Chondrocyte (in vitro differentiated cells): Measurements from ENCODE around the gene CHCHD3. TPM values are rescaled to one million over a fixed set of nuclear protein-coding genes. Genes with fewer than 3 reads are reported as not detected.

Source experiments
- DNase-seq: peaks from one replicate; pipeline ENCODE4 v3.0.0; 2021; ENCODE audit warnings: mixed read lengths, low spot score
- H3K27ac Mint-ChIP-seq: one replicate; pipeline ENCODE4 v1.8.0; 2021; ENCODE audit warnings: mild to moderate bottlenecking, moderate library complexity, mixed read lengths; ENCODE audit not compliant: unreplicated experiment
- H3K27me3 Mint-ChIP-seq: 2 replicates; pipeline ENCODE4 v1.8.0; 2021; ENCODE audit warnings: low read depth, mixed read lengths
- H3K36me3 Mint-ChIP-seq: 2 replicates; pipeline ENCODE4 v1.8.0; 2021; ENCODE audit warnings: low read depth, mixed read lengths
- H3K4me1 Mint-ChIP-seq: 2 replicates; pipeline ENCODE4 v1.8.0; 2021; ENCODE audit warnings: low read depth, mild to moderate bottlenecking, mixed read lengths
- H3K4me3 Mint-ChIP-seq: one replicate; pipeline ENCODE4 v1.8.0; 2021; ENCODE audit warnings: mild to moderate bottlenecking, moderate library complexity, mixed read lengths; ENCODE audit not compliant: unreplicated experiment
- H3K9me3 Mint-ChIP-seq: 2 replicates; pipeline ENCODE4 v1.8.0; 2021; ENCODE audit warnings: low read depth, mixed read lengths
- total RNA-seq: library from RNA; stranded (reverse); gene quantifications from 3 replicates; pipeline ENCODE4 v1.2.1, GENCODE V29; 2021
- TF ChIP-seq, protein P1 (sequence below): fragments of 200-600 bp; sonication (generic); IDR thresholded peaks from 2 replicates; pipeline ENCODE4 v1.5.0; 2021; ENCODE audit warnings: antibody characterized with exemption, mild to moderate bottlenecking, moderate library complexity

CHCHD3 gene
- total RNA-seq, 1 donor from 2014 or later = 42.6 TPM

DNA sequence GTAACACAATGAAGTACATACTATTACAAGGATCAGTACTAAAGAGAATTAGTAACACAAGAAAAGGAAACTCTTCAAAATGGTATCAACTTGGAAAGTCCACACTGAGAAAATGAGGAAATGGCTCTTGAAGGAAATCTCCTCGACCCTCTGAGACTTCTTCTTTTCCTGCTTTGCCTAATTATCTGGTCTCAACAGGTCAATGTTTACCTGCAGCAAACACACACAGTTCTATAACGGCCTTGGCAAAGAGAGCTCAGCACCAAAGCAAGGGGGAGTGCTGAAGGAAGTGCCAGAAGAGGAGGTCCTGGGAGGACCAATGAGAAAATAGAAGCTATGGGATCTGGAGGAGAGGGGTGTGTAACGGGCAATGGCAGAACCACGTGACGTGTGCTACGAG is 21.9 kb downstream of the CHCHD3 start:
- Mint-ChIP-seq H3K27me3 (no peaks in the 10 kb centered on the region), H3K27ac (no peak overlapping the region), H3K4me3 (no peak overlapping the region), H3K36me3 (no peaks in the 10 kb centered on the region), H3K4me1 (peaks cover 14% of the 10 kb centered on the region), H3K9me3 (no peaks in the 10 kb centered on the region)
- TF ChIP-seq, protein P1, sequence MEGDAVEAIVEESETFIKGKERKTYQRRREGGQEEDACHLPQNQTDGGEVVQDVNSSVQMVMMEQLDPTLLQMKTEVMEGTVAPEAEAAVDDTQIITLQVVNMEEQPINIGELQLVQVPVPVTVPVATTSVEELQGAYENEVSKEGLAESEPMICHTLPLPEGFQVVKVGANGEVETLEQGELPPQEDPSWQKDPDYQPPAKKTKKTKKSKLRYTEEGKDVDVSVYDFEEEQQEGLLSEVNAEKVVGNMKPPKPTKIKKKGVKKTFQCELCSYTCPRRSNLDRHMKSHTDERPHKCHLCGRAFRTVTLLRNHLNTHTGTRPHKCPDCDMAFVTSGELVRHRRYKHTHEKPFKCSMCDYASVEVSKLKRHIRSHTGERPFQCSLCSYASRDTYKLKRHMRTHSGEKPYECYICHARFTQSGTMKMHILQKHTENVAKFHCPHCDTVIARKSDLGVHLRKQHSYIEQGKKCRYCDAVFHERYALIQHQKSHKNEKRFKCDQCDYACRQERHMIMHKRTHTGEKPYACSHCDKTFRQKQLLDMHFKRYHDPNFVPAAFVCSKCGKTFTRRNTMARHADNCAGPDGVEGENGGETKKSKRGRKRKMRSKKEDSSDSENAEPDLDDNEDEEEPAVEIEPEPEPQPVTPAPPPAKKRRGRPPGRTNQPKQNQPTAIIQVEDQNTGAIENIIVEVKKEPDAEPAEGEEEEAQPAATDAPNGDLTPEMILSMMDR = no peak
- DNase-seq = no peak

DNA sequence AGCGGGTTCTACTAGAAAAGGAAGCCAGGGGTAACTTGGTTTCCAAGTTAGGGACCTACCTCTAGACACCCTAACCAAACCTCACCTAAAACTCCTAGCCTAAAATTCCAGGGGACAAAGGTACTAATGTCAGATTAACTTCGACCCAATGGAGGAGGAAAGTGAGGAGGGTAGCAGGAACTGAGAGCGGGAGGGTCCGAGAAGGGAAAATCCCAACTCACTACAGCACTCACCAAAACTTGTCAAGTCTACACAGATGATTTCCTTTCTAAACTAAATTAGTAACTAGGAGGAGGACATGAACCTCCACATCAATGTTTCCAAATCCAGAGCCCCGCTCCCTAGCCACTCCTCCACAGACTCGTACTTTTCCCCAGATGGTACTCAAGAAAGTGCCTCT is 22.6 kb downstream of the CHCHD3 start:
- H3K36me3 Mint-ChIP-seq = no peaks in the 10 kb centered on the region
- no peaks in the 10 kb centered on the region for H3K9me3 Mint-ChIP-seq
- peaks cover 7% of the 10 kb centered on the region for H3K4me1 Mint-ChIP-seq
- no peak overlapping the region for H3K4me3 Mint-ChIP-seq
- DNase-seq = no peak
- TF ChIP-seq, protein P1 = no peak
- H3K27ac Mint-ChIP-seq = no peak overlapping the region
- H3K27me3 Mint-ChIP-seq = no peaks in the 10 kb centered on the region

DNA sequence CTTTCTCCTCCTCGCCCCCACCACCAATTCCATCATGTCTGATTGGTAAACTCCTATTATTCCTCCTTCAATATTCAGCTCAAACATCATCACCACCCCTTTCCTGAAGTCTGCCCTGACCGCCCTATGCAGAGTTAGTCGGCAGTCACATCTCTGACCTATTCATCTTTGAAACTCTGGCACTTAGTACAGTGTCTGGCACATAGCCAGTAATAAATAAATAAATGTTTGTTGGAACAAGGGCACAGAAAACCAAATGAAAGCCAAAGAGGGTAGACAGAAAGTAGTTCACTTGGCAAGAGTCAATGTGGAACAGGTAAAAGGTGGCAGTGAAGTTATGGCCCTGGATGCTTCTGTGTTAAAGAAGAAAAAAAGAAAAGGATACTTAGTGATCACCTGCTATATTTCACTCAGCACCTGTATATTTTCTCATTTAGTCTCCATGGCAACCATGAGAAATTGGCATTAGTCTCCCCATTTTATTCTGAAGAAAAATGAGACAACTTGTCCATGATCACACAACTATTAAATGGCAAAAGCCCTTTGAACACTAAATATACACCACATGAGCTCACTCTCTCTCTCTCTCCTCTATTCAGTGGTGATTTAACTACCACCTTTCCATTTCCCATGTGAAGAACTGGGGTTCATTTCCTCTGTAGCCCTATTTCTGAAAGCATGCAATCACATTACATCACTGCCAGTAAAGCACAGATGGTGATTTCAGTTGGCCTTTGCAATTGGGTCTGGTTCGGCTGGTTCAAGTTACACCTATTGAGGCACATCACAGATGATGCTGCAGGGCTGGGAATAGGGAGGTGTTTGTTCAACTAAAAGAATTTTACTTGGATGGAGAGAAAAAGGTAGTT is 25.3 kb downstream of the CHCHD3 start:
- TF ChIP-seq, protein P1 = no peak
- Mint-ChIP-seq H3K27me3 (no peaks in the 10 kb centered on the region), H3K4me3 (no peak overlapping the region), H3K9me3 (no peaks in the 10 kb centered on the region), H3K36me3 (no peaks in the 10 kb centered on the region), H3K4me1 (peaks cover 26% of the 10 kb centered on the region), H3K27ac (no peak overlapping the region)
- DNase-seq = no peak

DNA sequence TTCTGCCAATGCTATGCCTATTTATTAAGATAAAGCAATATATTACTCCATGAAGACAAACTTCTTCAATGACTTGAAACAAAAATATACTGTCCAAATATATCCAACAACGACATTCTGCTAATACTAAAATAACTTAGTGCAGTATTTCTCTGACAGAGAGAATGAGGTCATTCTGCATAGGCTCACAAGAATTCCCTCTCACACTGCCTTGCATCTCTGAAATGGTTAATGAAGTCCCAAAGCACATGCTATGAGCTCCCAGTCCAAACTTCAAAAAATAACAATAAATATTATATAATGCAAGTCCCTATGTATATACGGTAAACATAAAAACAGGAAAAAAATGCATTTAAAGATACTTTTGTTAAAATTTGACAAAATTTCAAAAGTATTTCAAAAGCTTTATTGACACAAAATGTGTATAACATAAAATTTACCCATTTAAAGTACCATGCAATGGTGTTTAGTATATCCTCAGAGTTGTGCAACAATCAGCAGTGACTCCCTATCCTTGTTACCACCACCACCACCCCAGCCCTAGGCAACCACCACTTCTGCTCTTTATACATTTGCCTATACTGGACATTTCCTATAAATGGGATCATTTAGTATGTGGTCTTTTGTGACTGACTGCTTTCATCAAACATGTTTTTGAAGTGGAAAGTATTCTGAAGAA is 27.6 kb downstream of the CHCHD3 start:
- Mint-ChIP-seq H3K36me3 (no peaks in the 10 kb centered on the region), H3K4me1 (peaks cover 45% of the 10 kb centered on the region), H3K27ac (peak overlapping the region; percentile 97), H3K27me3 (no peaks in the 10 kb centered on the region), H3K9me3 (no peaks in the 10 kb centered on the region), H3K4me3 (no peak overlapping the region)
- TF ChIP-seq, protein P1 = no peak
- DNase-seq = no peak

DNA sequence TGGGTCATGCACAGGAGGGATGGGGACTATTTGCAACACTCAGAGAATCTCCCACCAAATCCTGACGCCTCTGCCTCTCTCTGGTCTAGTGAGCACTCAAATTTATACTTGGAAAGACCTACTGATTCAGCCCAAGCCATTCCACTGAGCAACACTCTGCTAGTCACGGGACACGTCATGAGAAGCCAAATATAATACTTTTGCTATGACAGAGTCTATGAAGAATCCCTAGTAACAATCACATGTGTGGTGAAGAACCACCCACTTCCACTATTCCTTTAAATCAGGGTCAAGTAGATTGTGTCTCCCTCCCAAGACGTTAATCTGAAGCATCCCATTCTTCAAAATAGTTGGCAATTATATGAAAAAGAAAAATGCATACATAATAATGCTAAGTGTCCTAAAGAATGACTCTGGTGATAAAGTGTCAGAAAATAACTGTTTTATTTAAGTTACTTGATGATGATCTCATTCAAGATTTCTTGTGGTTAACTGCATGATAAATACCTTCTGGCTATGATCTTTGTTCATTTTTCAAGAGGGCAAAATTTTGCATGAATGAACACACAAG is 28.5 kb downstream of the CHCHD3 start:
- H3K27me3 Mint-ChIP-seq = no peaks in the 10 kb centered on the region

More for the DNA sequence above, 28.5 kb downstream of the CHCHD3 start:
- Mint-ChIP-seq H3K27ac (peak overlapping the region; percentile 97), H3K4me1 (peaks cover 53% of the 10 kb centered on the region), H3K9me3 (no peaks in the 10 kb centered on the region), H3K36me3 (no peaks in the 10 kb centered on the region), H3K4me3 (peak overlapping the region; percentile 21)
- TF ChIP-seq, protein P1 = no peak
- no peak for DNase-seq
